SH-SY5Y (cell line): ENCODE data around the gene TOMM5.

Experiments used
- GATA2 ChIP-seq: IDR thresholded peaks from 2 replicates; pipeline ENCODE4 v1.6.1; 2011; ENCODE audit warnings: mild to moderate bottlenecking, low read depth, low read length
- GATA3 ChIP-seq: IDR thresholded peaks from 2 replicates; pipeline ENCODE4 v1.6.1; 2011; ENCODE audit warnings: low read depth, mild to moderate bottlenecking, low read length, moderate library complexity

DNA sequence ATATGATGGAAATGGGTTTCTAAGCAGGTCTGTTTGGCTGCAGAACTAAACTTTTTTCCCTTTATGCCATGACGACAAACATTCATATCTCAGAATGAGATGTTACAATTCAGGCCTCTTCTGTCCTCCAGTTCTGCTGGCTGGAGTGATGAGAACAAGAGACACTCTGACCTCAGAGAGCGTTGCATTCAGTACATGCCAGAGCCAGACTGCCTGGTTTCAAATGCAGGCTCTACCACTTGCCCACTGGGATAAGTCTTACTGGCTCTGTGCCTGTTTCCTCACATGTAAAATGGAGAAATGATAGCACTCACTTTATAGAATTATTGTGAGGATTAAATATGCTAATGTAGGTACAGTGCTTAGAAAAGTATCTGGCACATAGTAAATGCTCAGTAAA lies 24.8 kb upstream of the TOMM5 start:
- TF ChIP-seq GATA3: no peak
- TF ChIP-seq GATA2: no peak
